Neural progenitor cell (in vitro differentiated cells): ENCODE results near the gene MORN4.

Experiments
- CTCF ChIP-seq: fragments of 200-600 bp; sonication (generic); IDR thresholded peaks from 2 replicates; pipeline ENCODE4 v1.5.1; 2017; ENCODE audit warnings: antibody characterized with exemption, mild to moderate bottlenecking
- EZH2 ChIP-seq: fragments of 200-600 bp; sonication (generic); IDR thresholded peaks from 2 replicates; pipeline ENCODE4 v1.6.1; 2017; ENCODE audit warnings: antibody characterized with exemption, mild to moderate bottlenecking, moderate library complexity
- EZH2phosphoT487 ChIP-seq: fragments of 200-600 bp; sonication (generic); IDR thresholded peaks from 2 replicates; pipeline ENCODE4 v1.6.1; 2017; ENCODE audit warnings: antibody characterized with exemption

DNA sequence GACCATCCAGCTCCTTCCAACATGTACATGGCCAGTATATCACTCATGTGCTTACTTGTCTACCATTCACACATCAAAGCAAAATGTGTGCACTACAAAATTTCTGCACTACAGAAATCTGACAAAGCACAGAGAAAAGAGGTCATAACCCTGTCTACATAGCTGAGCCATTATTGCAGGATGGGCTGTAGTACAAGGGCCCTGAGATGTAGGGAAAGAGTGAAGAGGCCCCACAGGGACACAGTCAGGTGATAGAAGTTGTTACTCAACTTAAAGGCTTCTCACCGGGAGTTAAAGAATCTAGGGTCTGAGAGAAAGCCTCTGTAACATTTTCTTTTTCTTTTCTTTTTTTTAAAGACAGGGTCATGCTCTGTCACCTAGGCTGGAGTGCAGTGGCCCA, 36.3 kb upstream of the MORN4 start:
- TF ChIP-seq CTCF (no peak), EZH2phosphoT487 (no peak), EZH2 (no peak)
